ENCODE data around the gene TTC28.

- TF ChIP-seq, protein P1, sequence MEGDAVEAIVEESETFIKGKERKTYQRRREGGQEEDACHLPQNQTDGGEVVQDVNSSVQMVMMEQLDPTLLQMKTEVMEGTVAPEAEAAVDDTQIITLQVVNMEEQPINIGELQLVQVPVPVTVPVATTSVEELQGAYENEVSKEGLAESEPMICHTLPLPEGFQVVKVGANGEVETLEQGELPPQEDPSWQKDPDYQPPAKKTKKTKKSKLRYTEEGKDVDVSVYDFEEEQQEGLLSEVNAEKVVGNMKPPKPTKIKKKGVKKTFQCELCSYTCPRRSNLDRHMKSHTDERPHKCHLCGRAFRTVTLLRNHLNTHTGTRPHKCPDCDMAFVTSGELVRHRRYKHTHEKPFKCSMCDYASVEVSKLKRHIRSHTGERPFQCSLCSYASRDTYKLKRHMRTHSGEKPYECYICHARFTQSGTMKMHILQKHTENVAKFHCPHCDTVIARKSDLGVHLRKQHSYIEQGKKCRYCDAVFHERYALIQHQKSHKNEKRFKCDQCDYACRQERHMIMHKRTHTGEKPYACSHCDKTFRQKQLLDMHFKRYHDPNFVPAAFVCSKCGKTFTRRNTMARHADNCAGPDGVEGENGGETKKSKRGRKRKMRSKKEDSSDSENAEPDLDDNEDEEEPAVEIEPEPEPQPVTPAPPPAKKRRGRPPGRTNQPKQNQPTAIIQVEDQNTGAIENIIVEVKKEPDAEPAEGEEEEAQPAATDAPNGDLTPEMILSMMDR (IDR thresholded peaks at IDR 0.05; ENCODE audit: poor library complexity, severe bottlenecking): no peak
- no peak for TF ChIP-seq POLR2AphosphoS5 (IDR thresholded peaks at IDR 0.05)
- TF ChIP-seq, protein P2, sequence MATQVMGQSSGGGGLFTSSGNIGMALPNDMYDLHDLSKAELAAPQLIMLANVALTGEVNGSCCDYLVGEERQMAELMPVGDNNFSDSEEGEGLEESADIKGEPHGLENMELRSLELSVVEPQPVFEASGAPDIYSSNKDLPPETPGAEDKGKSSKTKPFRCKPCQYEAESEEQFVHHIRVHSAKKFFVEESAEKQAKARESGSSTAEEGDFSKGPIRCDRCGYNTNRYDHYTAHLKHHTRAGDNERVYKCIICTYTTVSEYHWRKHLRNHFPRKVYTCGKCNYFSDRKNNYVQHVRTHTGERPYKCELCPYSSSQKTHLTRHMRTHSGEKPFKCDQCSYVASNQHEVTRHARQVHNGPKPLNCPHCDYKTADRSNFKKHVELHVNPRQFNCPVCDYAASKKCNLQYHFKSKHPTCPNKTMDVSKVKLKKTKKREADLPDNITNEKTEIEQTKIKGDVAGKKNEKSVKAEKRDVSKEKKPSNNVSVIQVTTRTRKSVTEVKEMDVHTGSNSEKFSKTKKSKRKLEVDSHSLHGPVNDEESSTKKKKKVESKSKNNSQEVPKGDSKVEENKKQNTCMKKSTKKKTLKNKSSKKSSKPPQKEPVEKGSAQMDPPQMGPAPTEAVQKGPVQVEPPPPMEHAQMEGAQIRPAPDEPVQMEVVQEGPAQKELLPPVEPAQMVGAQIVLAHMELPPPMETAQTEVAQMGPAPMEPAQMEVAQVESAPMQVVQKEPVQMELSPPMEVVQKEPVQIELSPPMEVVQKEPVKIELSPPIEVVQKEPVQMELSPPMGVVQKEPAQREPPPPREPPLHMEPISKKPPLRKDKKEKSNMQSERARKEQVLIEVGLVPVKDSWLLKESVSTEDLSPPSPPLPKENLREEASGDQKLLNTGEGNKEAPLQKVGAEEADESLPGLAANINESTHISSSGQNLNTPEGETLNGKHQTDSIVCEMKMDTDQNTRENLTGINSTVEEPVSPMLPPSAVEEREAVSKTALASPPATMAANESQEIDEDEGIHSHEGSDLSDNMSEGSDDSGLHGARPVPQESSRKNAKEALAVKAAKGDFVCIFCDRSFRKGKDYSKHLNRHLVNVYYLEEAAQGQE (IDR thresholded peaks at IDR 0.05; ENCODE audit: borderline replicate concordance): no peak
- no peak for TF ChIP-seq TAF1 (IDR thresholded peaks at IDR 0.05; ENCODE audit: low read depth)
- TF ChIP-seq EP300 (conservative IDR thresholded peaks at IDR 0.05; ENCODE audit: poor library complexity, severe bottlenecking): no peak
- TF ChIP-seq RAD21 (conservative IDR thresholded peaks at IDR 0.05): no peak
Measured at GRCh38 chr22:28208036-28208435, 471.6 kb downstream of the TTC28 start.

All from neural cell (in vitro differentiated cells).